Activated T-helper 17 cell treated with anti-CD3 and anti-CD28 coated beads, Interleukin-2, amount 50 U/mL, for 72 hours (primary cell): ENCODE data around the gene TFB2M. TPM values are rescaled to one million over a fixed set of nuclear protein-coding genes. Genes with fewer than 3 reads are reported as not detected.
"Not testable (repeated sequence)": the region's sequence is repeated elsewhere in the genome, so short reads cannot be mapped to it uniquely, and the experiment has no call there.

Source experiments
- ATAC-seq: fragments of 150-1000 bp; cut with Tn5 transposase; replicated peaks from 2 replicates; pipeline ENCODE4 v1.10.0; 2021; ENCODE audit warnings: mild to moderate bottlenecking, moderate library complexity
- H3K27ac Mint-ChIP-seq: one replicate; pipeline ENCODE4 v1.8.0; 2022; ENCODE audit warnings: mixed read lengths
- H3K27me3 Mint-ChIP-seq: one replicate; pipeline ENCODE4 v1.8.0; 2022; ENCODE audit warnings: mixed read lengths
- H3K36me3 Mint-ChIP-seq: one replicate; pipeline ENCODE4 v1.8.0; 2022; ENCODE audit warnings: low read depth, mild to moderate bottlenecking, mixed read lengths
- H3K4me1 Mint-ChIP-seq: one replicate; pipeline ENCODE4 v1.8.0; 2022; ENCODE audit warnings: mixed read lengths
- H3K4me3 Mint-ChIP-seq: one replicate; pipeline ENCODE4 v1.8.0; 2022; ENCODE audit warnings: mild to moderate bottlenecking, mixed read lengths
- H3K9me3 Mint-ChIP-seq: one replicate; pipeline ENCODE4 v1.8.0; 2022; ENCODE audit warnings: mixed read lengths
- total RNA-seq, 2 donors: library from RNA; stranded (reverse); gene quantifications; one replicate each; pipeline ENCODE4 v1.2.3, GENCODE V29; 2022

The TFB2M gene
- total RNA-seq, 2 donors from 2014 or later, result 10.5 to 23.4 TPM

- Mint-ChIP-seq H3K9me3 (no peaks in the 10 kb centered on the region), H3K27me3 (no peaks in the 10 kb centered on the region), H3K4me3 (peak overlapping the region; percentile 54), H3K27ac (peak overlapping the region; percentile 55), H3K4me1 (peaks cover 25% of the 10 kb centered on the region), H3K36me3 (peaks cover 68% of the 10 kb centered on the region)
- ATAC-seq, result peak; percentile 93
Measured at GRCh38 chr1:246591504-246591903, 25.4 kb upstream of the TFB2M start.

GRCh38 chr1:246591047-246591446 is 25.0 kb upstream of the TFB2M start:
- Mint-ChIP-seq H3K36me3 (peaks cover 63% of the 10 kb centered on the region), H3K27me3 (no peaks in the 10 kb centered on the region), H3K4me3 (peak overlapping the region; percentile 54), H3K4me1 (peaks cover 25% of the 10 kb centered on the region), H3K27ac (peak overlapping the region; percentile 55), H3K9me3 (no peaks in the 10 kb centered on the region)
- peak; percentile 25 for ATAC-seq

- peak overlapping the region; percentile 36 for H3K27ac Mint-ChIP-seq
- H3K36me3 Mint-ChIP-seq, result peaks cover 55% of the 10 kb centered on the region
- H3K4me3 Mint-ChIP-seq, result peak overlapping the region; percentile 13
- H3K27me3 Mint-ChIP-seq, ATAC-seq, H3K9me3 Mint-ChIP-seq: not testable (repeated sequence)
- peaks cover 20% of the 10 kb centered on the region for H3K4me1 Mint-ChIP-seq
Measured at GRCh38 chr1:246589919-246590318, 23.9 kb upstream of the TFB2M start.

GRCh38 chr1:246588159-246588721 is 22.2 kb upstream of the TFB2M start:
- Mint-ChIP-seq H3K27ac (no peak overlapping the region), H3K9me3 (no peaks in the 10 kb centered on the region), H3K36me3 (peaks cover 56% of the 10 kb centered on the region), H3K4me1 (peaks cover 30% of the 10 kb centered on the region), H3K4me3 (peak overlapping the region; percentile 38), H3K27me3 (no peaks in the 10 kb centered on the region)
- ATAC-seq, result peak; percentile 36

GRCh38 chr1:246587606-246588005 is 21.5 kb upstream of the TFB2M start:
- Mint-ChIP-seq H3K9me3 (no peaks in the 10 kb centered on the region), H3K4me1 (peaks cover 37% of the 10 kb centered on the region), H3K27me3 (no peaks in the 10 kb centered on the region), H3K4me3 (peak overlapping the region; percentile 38), H3K27ac (peak overlapping the region; percentile 65), H3K36me3 (peaks cover 56% of the 10 kb centered on the region)
- peak; percentile 62 for ATAC-seq

GRCh38 chr1:246587032-246587431 is 21.0 kb upstream of the TFB2M start:
- Mint-ChIP-seq H3K36me3 (peaks cover 56% of the 10 kb centered on the region), H3K4me3 (peak overlapping the region; percentile 38), H3K9me3 (no peaks in the 10 kb centered on the region), H3K27me3 (no peaks in the 10 kb centered on the region), H3K4me1 (peaks cover 40% of the 10 kb centered on the region), H3K27ac (peak overlapping the region; percentile 65)
- ATAC-seq, result no peak

GRCh38 chr1:246583448-246584185 is 17.6 kb upstream of the TFB2M start:
- Mint-ChIP-seq H3K36me3 (peaks cover 42% of the 10 kb centered on the region), H3K27me3 (no peaks in the 10 kb centered on the region), H3K4me1 (peaks cover 26% of the 10 kb centered on the region)

GRCh38 chr1:246583056-246583440 is 17.0 kb upstream of the TFB2M start:
- peak overlapping the region; percentile 66 for H3K27ac Mint-ChIP-seq
- H3K27me3 Mint-ChIP-seq, result no peaks in the 10 kb centered on the region
- H3K4me1 Mint-ChIP-seq, result peaks cover 26% of the 10 kb centered on the region
- no peak for ATAC-seq
- peaks cover 47% of the 10 kb centered on the region for H3K36me3 Mint-ChIP-seq
- H3K9me3 Mint-ChIP-seq, result no peaks in the 10 kb centered on the region
- H3K4me3 Mint-ChIP-seq, result no peak overlapping the region

More at GRCh38 chr1:246583448-246584185, 17.6 kb upstream of the TFB2M start:
- peak overlapping the region; percentile 66 for H3K27ac Mint-ChIP-seq
- no peaks in the 10 kb centered on the region for H3K9me3 Mint-ChIP-seq
- no peak overlapping the region for H3K4me3 Mint-ChIP-seq
- ATAC-seq, result no peak

GRCh38 chr1:246582301-246583055 is 16.4 kb upstream of the TFB2M start:
- Mint-ChIP-seq H3K4me1 (peaks cover 31% of the 10 kb centered on the region), H3K27me3 (no peaks in the 10 kb centered on the region), H3K4me3 (no peak overlapping the region), H3K27ac (peak overlapping the region; percentile 66), H3K36me3 (peaks cover 52% of the 10 kb centered on the region), H3K9me3 (no peaks in the 10 kb centered on the region)
- ATAC-seq, result no peak

GRCh38 chr1:246580497-246581370 is 14.7 kb upstream of the TFB2M start:
- H3K27ac Mint-ChIP-seq, result no peak overlapping the region
- H3K36me3 Mint-ChIP-seq, result peaks cover 59% of the 10 kb centered on the region
- no peak overlapping the region for H3K4me3 Mint-ChIP-seq
- no peaks in the 10 kb centered on the region for H3K27me3 Mint-ChIP-seq
- H3K9me3 Mint-ChIP-seq, result no peaks in the 10 kb centered on the region
- H3K4me1 Mint-ChIP-seq, result peaks cover 38% of the 10 kb centered on the region
- no peak for ATAC-seq

- peaks cover 42% of the 10 kb centered on the region for H3K4me1 Mint-ChIP-seq
- H3K27ac Mint-ChIP-seq, result no peak overlapping the region
- no peaks in the 10 kb centered on the region for H3K9me3 Mint-ChIP-seq
- H3K4me3 Mint-ChIP-seq, result no peak overlapping the region
- H3K36me3 Mint-ChIP-seq, result peaks cover 63% of the 10 kb centered on the region
- ATAC-seq, result no peak
- no peaks in the 10 kb centered on the region for H3K27me3 Mint-ChIP-seq
Measured at GRCh38 chr1:246579818-246580217, 13.8 kb upstream of the TFB2M start.

- peaks cover 42% of the 10 kb centered on the region for H3K36me3 Mint-ChIP-seq
- H3K27me3 Mint-ChIP-seq, result no peaks in the 10 kb centered on the region
- peak overlapping the region; percentile 66 for H3K27ac Mint-ChIP-seq
- H3K4me1 Mint-ChIP-seq, result peaks cover 31% of the 10 kb centered on the region
- peak overlapping the region; percentile 60 for H3K4me3 Mint-ChIP-seq
- ATAC-seq, result no peak
- H3K9me3 Mint-ChIP-seq, result no peaks in the 10 kb centered on the region
Measured at GRCh38 chr1:246577720-246578106, 11.7 kb upstream of the TFB2M start.

- H3K9me3 Mint-ChIP-seq, result no peaks in the 10 kb centered on the region
- peak overlapping the region; percentile 60 for H3K4me3 Mint-ChIP-seq
- peak; percentile 67 for ATAC-seq
- peaks cover 37% of the 10 kb centered on the region for H3K36me3 Mint-ChIP-seq
- peaks cover 26% of the 10 kb centered on the region for H3K4me1 Mint-ChIP-seq
- no peaks in the 10 kb centered on the region for H3K27me3 Mint-ChIP-seq
- H3K27ac Mint-ChIP-seq, result peak overlapping the region; percentile 66
Measured at GRCh38 chr1:246577082-246577719, 11.1 kb upstream of the TFB2M start.

- no peak for ATAC-seq
- Mint-ChIP-seq H3K9me3 (no peaks in the 10 kb centered on the region), H3K36me3 (peaks cover 32% of the 10 kb centered on the region), H3K27ac (peak overlapping the region; percentile 66), H3K4me3 (peak overlapping the region; percentile 60), H3K27me3 (no peaks in the 10 kb centered on the region), H3K4me1 (peaks cover 26% of the 10 kb centered on the region)
Measured at GRCh38 chr1:246576709-246577032, 10.6 kb upstream of the TFB2M start.
